ENCODE results near the gene SLC39A9.

The SLC39A9 gene

DNA sequence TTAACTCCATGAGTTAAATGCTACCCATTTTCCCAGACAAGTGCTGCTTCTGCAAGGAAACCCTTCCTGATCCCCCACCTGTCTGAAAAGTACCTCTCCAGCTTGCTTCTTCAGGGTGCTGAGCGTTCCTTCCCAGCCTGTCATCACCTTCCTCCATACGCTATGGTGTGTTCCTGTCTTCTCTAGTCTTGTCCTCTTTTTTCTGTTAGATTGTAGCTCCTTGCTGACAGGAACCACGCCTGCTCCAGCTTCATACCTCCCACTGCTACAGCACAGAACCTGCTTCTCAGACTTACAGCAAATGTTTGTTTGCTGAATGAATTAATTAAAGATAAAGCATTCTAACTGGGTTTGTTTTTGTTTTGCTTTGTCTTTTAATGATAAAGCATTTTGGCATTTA lies 39.5 kb upstream of the SLC39A9 start:
- TF ChIP-seq, protein P1, sequence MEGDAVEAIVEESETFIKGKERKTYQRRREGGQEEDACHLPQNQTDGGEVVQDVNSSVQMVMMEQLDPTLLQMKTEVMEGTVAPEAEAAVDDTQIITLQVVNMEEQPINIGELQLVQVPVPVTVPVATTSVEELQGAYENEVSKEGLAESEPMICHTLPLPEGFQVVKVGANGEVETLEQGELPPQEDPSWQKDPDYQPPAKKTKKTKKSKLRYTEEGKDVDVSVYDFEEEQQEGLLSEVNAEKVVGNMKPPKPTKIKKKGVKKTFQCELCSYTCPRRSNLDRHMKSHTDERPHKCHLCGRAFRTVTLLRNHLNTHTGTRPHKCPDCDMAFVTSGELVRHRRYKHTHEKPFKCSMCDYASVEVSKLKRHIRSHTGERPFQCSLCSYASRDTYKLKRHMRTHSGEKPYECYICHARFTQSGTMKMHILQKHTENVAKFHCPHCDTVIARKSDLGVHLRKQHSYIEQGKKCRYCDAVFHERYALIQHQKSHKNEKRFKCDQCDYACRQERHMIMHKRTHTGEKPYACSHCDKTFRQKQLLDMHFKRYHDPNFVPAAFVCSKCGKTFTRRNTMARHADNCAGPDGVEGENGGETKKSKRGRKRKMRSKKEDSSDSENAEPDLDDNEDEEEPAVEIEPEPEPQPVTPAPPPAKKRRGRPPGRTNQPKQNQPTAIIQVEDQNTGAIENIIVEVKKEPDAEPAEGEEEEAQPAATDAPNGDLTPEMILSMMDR (IDR thresholded peaks at IDR 0.05; ENCODE audit: extremely low read depth, missing control alignments), result no peak
- DNase-seq (ENCODE audit: low spot score), result no peak

DNA sequence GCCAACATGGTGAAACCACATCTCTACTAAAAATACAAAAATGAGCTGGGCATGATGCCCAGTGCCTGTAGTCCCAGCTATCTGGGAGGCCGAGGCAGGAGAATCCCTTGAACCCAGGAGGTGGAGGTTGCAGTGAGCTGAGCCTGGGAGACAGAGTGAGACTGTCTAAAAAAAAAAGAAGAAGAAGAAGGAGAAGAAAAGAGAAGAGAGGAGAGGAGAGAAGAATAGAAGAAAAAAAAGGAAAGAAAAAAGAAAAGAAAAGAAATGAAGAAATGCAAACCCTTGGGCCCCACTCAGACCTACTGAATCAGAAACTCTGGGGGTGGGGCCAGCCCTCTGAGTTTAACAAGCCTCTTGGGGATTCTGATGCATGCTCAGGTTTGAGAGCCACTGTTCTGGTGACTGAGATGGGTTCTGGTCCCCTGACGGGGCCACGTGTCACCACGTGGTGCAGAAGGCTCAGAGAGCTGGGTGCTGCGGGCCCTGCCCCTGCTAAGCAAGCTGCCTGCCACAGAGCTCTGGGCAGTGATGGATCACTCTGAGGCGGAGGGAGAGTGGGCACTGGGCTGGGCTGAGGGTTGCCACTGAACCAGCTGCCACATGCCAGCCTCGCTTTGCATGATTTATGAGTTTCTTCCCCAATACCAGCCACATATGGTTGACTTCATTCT lies 37.9 kb upstream of the SLC39A9 start:
- peak; percentile 38 for DNase-seq (ENCODE audit: low spot score)
- TF ChIP-seq, protein P1 (IDR thresholded peaks at IDR 0.05; ENCODE audit: extremely low read depth, missing control alignments), result no peak

DNA sequence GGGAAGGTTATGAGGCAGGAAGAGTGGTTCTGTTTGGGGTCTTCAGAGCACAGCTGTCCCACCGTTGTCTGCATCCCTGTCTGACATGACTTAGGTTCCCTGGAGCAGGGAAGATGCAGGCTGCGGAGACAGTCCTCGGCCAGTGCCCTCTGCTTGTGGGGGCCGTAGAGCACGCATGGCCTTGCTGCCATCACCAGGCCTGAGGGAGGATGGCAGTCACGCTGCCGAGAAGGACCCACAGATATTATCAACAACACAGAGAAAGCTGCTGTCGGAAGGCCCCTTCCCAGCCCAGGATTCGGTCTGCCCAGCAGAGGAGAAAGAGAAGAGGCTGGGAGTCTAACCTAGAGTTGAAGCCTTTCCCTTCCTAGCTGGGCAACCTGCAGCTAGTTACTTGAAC lies 35.4 kb upstream of the SLC39A9 start:
- TF ChIP-seq, protein P1 (IDR thresholded peaks at IDR 0.05; ENCODE audit: extremely low read depth, missing control alignments), result no peak
- DNase-seq (ENCODE audit: low spot score), result no peak

DNA sequence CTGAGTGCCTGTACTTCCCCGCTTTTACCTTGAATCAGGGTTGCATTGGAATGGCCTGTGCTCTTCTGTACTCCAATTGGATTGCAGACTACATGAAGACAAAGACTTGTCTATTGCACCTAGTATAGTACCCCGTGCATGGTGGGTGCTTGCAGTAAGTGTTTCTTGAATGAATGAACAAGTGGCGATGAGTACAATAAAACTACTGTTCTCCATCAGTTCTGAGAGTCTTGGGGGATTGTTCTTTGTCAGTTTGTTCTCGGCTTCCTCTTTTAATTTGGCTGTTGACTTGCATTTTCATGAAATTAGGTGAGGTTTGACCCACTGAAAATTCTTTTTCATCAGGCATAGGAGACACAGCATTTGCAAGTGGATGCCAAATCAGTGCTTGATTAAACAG lies 34.5 kb upstream of the SLC39A9 start:
- no peak for DNase-seq (ENCODE audit: low spot score)
- TF ChIP-seq, protein P1 (IDR thresholded peaks at IDR 0.05; ENCODE audit: extremely low read depth, missing control alignments), result no peak

DNA sequence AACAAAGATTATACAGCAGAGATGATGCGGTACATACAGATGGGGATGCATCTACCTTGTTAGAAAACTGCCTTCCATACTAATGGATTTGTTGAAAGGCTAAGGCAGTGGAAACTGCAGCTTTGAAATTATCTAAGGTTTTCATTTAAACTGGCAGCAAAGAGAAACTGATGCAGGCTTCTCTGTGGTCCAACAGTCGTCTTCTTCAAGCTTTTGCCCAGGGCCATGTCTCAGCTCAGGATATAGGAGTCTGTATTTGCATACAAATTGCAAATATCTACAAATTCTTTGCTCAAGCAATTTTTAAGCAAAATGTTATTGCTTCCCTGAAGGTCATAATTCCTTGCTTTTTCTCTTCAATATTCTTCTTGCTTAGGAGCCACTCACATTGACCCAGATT lies 34.1 kb upstream of the SLC39A9 start:
- TF ChIP-seq, protein P1 (IDR thresholded peaks at IDR 0.05; ENCODE audit: extremely low read depth, missing control alignments), result no peak
- DNase-seq (ENCODE audit: low spot score), result no peak

DNA sequence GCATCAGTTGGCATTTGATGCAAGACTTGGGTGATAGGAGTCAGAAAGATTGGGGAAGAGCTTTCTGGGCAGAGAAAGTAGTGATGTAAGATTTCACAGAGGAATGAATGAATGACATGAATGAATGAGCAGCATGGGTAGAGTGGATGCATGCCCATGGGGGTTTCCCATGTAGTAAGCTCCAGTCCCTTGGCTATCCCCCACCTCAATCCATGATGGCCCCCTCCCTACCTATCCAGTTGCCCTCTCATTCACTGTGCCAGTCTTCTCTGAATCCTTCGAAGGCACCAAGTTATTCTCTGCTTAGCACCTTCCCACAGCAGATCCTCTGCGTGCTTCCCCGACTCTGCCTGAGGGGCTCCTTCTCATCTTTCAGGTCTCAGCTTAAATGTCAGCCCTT lies 32.4 kb upstream of the SLC39A9 start:
- DNase-seq (ENCODE audit: low spot score), result no peak
- TF ChIP-seq, protein P1 (IDR thresholded peaks at IDR 0.05; ENCODE audit: extremely low read depth, missing control alignments), result no peak

DNA sequence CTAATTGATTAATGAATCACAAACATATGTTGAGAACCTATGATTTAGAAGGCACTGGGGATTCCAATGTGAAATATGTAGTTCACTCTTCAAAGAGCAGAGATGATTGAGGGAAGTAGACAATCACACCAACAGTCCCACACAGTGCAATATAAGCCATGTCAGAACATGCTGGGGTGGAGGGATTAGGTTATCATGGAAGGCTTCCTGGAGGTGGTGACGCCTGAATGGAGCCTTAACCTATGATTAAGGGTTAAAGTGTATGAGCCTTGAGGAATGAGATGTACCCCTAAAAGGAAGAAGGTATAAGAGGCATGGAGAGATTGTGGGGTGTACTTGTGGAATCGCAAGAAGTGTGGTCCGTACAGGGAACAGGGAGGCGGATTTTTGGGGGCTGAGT lies 31.7 kb upstream of the SLC39A9 start:
- TF ChIP-seq, protein P1 (IDR thresholded peaks at IDR 0.05; ENCODE audit: extremely low read depth, missing control alignments), result no peak
- no peak for DNase-seq (ENCODE audit: low spot score)

Data from GM20000 (cell line).